Astrocyte of the cerebellum (primary cell): ENCODE measurements around the gene ADD1.
"Not testable (repeated sequence)": the region's sequence is repeated elsewhere in the genome, so short reads cannot be mapped to it uniquely, and the experiment has no call there.

Source experiments
- DNase-seq: peaks from one replicate; pipeline ENCODE4 v3.0.0-alpha.2; 2011; ENCODE audit warnings: low read depth
- H3K4me3 ChIP-seq: 2 replicates; pipeline ENCODE4 v1.5.1; 2011; ENCODE audit warnings: mild to moderate bottlenecking, low read depth, low read length, moderate library complexity
- CTCF ChIP-seq: IDR thresholded peaks from 2 replicates; pipeline ENCODE4 v1.5.1; 2012; ENCODE audit warnings: low read length, low read depth, moderate library complexity, mild to moderate bottlenecking; ENCODE audit errors: missing control alignments
- in situ Hi-C: cut with HindIII; loops from 2 replicates; pipeline ENCODE4 v1.10.0; 2017; ENCODE audit warnings: low sequenced_read_pairs

Gene ADD1

DNA sequence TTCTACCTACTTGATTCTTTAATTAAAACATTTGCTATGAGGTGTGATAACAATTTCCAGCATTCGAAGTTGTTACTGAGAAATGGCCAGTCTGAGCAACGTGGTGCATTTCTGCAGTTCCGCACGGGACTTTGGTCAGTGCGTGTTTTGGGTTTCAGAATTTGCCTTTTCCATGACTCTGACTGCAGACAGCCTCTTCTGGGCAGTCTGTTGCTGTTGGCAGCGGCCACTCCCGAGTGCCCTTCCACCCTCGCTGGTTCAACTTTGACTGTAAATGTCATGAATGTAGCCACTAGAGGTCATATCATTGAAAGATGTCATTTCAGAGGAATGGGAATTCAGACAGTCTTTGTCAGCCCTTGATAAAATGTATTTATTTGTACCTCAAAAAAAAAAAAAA, 65.9 kb downstream of the ADD1 start:
- no peak overlapping the region for H3K4me3 ChIP-seq
- in situ Hi-C loops: no loop called here
- DNase-seq: no peak
- TF ChIP-seq CTCF: no peak

DNA sequence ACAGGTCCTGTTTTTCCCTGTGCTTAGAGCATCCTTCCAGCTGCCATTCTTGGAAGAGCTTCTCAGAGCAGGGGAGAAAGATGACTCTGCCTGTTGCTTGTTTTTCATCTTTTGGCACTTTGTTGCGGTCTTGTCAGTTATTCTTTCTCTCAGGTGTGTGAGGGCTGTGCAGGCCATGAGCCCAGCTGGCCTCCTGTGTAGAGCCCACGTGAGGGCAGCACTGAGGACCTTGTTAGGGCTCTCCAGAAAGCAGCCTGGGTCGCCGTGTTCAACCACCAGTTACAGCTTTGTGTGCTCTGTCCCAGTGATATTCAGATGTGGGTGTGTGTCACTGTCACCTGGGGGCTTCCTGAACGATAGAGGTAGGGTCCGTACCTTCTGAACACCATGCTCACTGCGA, 66.8 kb downstream of the ADD1 start:
- in situ Hi-C loops: no loop called here
- no peak overlapping the region for H3K4me3 ChIP-seq
- no peak for DNase-seq
- TF ChIP-seq CTCF: peak; percentile 1

- no peak for DNase-seq
- no peak for TF ChIP-seq CTCF
- in situ Hi-C loops: no loop called here
- no peak overlapping the region for H3K4me3 ChIP-seq
Observed at GRCh38 chr4:2911868-2912267, 68.2 kb downstream of the ADD1 start.

GRCh38 chr4:2913168-2913567, 69.5 kb downstream of the ADD1 start:
- no peak overlapping the region for H3K4me3 ChIP-seq
- no peak for DNase-seq
- TF ChIP-seq CTCF: no peak
- in situ Hi-C loops: no loop called here

GRCh38 chr4:2914256-2915126, 70.8 kb downstream of the ADD1 start:
- H3K4me3 ChIP-seq: no peak overlapping the region
- in situ Hi-C loops: no loop called here
- TF ChIP-seq CTCF: no peak
- DNase-seq: no peak

- DNase-seq: no peak
- no peak overlapping the region for H3K4me3 ChIP-seq
- TF ChIP-seq CTCF: no peak
- in situ Hi-C loops: no loop called here
Observed at GRCh38 chr4:2915789-2916188, 72.1 kb downstream of the ADD1 start.

- in situ Hi-C loops, DNase-seq: not testable (repeated sequence)
Observed at GRCh38 chr4:2916696-2917095, 73.1 kb downstream of the ADD1 start.

DNA sequence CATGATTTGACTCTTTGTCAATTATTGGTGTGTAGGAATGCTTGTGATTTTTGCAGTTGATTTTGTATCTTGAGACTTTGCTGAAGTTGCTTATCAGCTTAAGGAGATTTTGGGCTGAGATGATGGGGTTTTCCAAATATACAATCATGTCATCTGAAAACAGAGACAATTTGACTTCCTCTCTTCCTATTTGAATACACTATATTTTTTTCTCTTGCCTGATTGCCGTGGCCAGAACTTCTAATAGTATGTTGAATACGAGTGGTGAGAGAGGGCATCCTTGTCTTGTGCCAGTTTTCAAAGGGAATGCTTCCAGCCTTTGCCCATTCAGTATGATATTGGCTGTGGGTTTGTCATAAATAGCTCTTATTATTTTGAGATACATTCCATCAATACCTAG, 74.7 kb downstream of the ADD1 start:
- DNase-seq, in situ Hi-C loops, H3K4me3 ChIP-seq: not testable (repeated sequence)

More at GRCh38 chr4:2916696-2917095, 73.1 kb downstream of the ADD1 start:
- not testable (repeated sequence) for H3K4me3 ChIP-seq

GRCh38 chr4:2918714-2919113, 75.1 kb downstream of the ADD1 start:
- in situ Hi-C loops: not testable (repeated sequence)

GRCh38 chr4:2922453-2923101, 78.9 kb downstream of the ADD1 start:
- in situ Hi-C loops, H3K4me3 ChIP-seq: not testable (repeated sequence)
- peak; percentile 51 for DNase-seq

More at GRCh38 chr4:2918714-2919113, 75.1 kb downstream of the ADD1 start:
- DNase-seq, H3K4me3 ChIP-seq: not testable (repeated sequence)
